Fibroblast of lung (primary cell): ENCODE results near the gene FBXO46.

Experiments used
- EZH2 ChIP-seq: IDR thresholded peaks from 2 replicates; pipeline ENCODE4 v1.5.1; 2012; ENCODE audit warnings: low read length, control low read depth, mild to moderate bottlenecking; ENCODE audit errors: missing control alignments
- TF ChIP-seq, protein P1 (sequence below), 2 donors: IDR thresholded peaks in 1 of 2; conservative IDR thresholded peaks in 1 of 2; 1 replicate in 1 of 2; 2 replicates in 1 of 2; pipeline ENCODE4 v1.5.1; 2011 to 2012; ENCODE audit warnings: low read length in 2 of 2, control low read depth in 1 of 2, inconsistent platforms in 1 of 2, low read depth in 1 of 2, mild to moderate bottlenecking in 1 of 2

DNA sequence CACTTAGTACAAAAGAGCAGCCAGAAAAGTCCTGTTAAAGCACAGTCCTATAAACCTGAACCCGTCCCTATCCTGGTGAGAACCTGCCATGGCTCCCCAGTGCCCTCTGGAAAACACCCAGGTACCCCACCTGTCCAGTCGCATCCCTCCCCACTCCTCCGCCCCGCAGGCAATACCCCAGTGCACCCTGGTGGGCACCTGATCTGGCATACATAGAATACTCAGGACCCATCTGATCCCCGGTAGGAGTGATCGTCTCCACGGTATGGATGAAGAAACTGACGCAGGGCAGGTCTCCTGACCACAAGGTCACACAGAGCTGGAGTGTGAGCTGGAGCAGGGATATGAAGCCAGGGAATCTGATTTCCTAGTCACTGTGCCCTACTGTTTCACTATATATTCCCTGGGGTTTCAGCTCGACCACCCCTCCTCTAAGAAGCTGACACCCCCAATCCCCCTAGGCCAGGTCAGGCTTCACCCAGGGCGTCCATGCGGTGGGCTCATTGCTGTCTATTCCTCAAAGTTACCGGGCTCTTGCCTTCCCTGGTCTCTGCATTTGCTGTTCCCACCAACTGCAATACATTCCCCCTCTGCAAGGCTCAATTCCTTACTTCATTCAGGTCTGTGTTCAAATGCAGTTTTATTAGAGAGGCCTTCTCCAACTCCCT, 12.6 kb downstream of the FBXO46 start:
- TF ChIP-seq, protein P1, sequence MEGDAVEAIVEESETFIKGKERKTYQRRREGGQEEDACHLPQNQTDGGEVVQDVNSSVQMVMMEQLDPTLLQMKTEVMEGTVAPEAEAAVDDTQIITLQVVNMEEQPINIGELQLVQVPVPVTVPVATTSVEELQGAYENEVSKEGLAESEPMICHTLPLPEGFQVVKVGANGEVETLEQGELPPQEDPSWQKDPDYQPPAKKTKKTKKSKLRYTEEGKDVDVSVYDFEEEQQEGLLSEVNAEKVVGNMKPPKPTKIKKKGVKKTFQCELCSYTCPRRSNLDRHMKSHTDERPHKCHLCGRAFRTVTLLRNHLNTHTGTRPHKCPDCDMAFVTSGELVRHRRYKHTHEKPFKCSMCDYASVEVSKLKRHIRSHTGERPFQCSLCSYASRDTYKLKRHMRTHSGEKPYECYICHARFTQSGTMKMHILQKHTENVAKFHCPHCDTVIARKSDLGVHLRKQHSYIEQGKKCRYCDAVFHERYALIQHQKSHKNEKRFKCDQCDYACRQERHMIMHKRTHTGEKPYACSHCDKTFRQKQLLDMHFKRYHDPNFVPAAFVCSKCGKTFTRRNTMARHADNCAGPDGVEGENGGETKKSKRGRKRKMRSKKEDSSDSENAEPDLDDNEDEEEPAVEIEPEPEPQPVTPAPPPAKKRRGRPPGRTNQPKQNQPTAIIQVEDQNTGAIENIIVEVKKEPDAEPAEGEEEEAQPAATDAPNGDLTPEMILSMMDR (conservative IDR thresholded peaks at IDR 0.05 in 1 of 2, IDR thresholded peaks at IDR 0.05 in 1 of 2; ENCODE audit: low read depth in 1 of 2, low read length in 2 of 2): no peak
- TF ChIP-seq EZH2: no peak
